ENCODE results near the gene TADA1. TPM values are rescaled to one million over a fixed set of nuclear protein-coding genes. Genes with fewer than 3 reads are reported as not detected.
"Not testable (repeated sequence)": the region's sequence is repeated elsewhere in the genome, so short reads cannot be mapped to it uniquely, and the experiment has no call there.

The TADA1 gene
- polyA plus RNA-seq, 1 donor: 13.5 TPM

DNA sequence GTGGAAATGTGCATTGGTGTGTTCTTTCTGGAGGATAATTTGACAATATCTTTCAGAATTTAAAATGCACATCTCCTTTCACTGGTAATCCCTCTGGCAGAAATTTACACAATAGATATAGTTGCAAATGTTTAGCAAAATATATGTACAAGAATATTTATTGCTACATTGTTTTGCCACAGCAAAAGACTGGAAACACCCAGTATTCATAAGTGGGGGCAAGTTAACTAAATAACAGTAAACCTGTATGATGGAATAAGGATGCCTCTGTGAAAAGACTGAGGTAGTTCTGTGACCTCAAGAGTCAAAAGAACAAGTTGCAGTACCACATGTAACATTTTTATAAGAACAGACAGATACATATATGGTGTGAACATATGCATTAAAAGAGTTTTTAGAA is 13.7 kb upstream of the TADA1 start:
- DNase-seq: no peak

DNA sequence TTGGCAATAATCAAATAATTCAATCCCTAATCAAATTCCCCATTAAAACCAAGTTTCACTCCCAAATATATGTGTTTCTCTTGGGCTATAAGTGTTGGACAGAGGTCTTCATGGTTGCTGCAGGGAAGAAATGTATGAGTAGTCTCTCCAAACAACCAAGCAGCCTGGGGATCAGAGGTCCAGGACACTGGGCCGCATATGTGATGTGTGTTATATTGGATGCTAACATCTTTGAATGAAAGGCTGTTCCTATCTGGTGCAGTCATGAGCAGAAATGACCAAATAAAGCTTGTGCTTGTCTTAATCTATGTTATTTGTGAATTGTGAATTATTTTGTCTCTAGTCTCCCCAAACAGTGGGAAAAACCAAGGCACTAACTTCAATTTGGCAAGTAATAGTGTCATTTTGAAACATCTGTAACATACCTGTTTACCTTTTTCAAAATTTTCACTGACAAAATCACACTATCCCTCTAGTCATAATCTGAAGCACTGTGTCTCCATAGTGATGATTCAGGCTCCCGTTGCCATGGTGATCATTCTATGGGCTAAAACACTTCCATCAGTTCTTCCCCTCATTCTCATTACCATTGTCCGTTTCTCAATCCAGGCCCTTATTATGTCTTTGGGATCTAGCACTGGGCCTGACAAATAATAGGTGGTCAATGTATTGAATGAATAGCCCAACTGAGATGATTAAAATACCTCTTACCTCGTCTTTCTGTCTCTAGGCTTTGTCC is 12.5 kb upstream of the TADA1 start:
- no peak for DNase-seq

DNA sequence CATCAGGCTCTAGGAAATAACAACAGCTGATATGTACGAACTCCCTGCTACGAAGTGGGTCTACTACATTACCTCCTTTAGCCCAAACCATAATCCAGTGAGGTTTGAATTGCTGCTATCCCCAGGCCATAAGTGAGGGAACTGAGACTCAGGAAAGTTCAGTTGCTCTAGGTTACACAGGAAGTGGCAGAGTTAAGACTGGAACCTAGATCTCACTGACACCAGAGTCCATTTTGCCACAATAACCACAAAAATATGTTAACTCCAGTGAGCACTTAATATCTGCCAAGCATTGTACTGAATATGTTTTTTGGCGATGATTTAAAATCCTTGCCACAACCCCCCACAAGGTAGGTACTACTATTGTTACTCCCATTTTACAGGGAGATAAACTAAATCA is 8.9 kb upstream of the TADA1 start:
- DNase-seq: no peak

DNA sequence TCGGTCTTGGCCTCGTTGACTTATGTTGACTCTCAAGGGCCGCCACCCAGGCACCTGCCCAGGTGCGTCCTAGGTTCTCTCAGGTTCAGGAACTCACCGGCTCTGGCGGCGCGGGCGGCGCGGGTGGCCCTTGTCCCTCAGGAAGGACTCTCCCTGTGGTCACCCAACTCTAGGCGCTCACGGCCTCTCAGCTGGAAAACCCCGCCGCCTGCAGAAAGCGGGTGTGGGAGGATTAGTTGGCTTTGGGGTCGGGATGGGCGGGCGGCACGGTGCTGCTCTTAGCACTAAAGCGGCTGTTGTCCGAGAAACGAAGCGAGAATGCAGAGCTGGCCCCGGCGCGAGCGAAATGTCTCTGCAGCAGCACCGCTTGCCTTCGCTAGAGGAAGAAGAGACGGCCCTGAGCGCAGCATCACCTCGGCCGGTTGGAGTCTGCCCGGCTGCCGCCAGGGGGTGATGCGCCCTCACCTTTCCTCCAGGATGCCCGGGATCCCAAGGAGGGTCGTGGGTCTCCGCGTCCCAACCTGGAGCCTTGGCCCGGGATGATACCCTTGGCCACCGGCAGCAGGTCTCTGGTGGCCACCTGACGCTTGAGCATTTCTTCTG is 8.1 kb upstream of the TADA1 start:
- peak; percentile 45 for DNase-seq

GRCh38 chr1:166882893-166883292 is 6.8 kb upstream of the TADA1 start:
- no peak for DNase-seq

DNA sequence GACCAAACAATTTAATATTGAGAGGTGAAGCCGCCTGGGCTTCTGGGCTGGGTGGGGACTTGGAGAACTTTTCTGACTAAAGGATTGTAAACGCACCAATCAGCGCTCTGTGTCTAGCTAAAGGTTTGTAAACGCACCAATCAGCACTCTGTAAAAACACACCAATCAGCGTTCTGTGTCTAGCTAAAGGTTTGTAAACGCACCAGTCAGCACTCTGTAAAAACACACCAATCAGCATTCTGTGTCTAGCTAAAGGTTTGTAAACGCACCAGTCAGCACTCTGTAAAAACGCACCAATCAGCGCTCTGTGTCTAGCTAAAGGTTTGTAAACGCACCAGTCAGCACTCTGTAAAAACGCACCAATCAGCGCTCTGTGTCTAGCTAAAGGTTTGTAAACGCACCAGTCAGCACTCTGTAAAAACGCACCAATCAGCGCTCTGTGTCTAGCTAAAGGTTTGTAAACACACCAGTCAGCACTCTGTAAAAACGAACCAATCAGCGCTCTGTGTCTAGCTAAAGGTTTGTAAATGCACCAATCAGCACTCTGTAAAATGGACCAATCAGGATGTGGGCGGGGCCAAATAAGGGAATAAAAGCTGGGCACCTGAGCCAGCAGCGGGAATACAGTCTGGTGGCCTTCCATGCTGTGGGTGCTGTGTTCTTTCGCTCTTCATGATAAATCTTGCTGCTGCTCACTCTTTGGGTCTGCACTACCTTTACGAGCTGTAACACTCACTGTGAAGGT is 2.3 kb upstream of the TADA1 start:
- not testable (repeated sequence) for DNase-seq

DNA sequence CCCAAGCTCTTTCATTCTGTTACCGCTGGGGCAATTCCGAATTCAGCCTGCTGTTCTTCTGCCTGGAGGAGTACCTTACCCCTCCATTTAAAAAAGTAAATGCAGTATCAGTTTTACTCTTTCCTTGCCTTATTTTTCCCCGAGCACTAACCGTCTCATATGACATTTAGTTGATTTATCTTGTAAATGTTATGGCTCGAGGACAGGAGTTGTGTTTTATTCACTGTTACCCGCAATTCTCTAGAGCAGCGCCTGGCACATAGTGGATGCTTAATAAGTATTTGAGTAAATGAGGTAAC is 425 bp upstream of the TADA1 start:
- DNase-seq: no peak

- DNase-seq: no peak
Measured at GRCh38 chr1:166875302-166875733, 746 bp downstream of the TADA1 start.

DNA sequence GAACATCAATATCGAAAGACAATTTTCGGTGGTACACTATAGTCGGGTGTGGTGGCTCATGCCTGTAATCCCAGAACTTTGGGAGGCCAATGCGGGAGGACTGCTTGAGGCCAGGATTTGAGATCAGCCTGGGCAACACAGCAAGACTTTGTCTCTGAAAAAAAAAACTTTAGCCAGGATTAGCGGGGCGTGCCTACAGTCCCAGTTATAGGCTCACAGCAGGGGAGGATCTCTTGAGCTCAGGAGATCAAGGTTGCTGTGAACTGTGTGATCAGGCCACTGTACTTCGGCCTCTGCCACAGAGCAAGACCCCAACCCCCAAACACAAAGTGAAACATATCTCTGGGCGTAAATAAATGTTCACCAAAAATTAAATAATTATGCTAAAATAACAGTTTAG is 1.6 kb downstream of the TADA1 start:
- no peak for DNase-seq

GRCh38 chr1:166870584-166870983 is 5.5 kb downstream of the TADA1 start:
- no peak for DNase-seq

GRCh38 chr1:166869318-166870099 is 6.6 kb downstream of the TADA1 start:
- no peak for DNase-seq

DNA sequence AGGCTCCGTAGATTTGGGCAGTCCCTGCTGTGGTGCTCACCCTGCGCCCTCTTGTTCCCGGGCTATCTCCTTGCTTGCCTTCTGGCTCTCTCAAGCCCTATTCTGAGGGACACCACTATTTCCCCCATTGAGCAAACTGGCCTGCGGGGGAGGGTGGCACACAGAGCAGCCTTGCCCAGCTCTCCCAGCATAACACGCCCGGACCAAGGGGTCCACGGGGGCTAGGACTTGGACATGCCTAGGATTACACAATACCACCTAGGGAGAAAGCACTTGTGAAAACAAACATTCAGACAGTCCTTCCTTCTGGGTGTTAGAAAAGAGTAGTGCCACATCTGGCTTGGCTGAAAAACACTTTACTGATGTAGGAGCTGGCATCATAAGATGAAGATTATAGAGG is 7.4 kb downstream of the TADA1 start:
- DNase-seq: no peak

GRCh38 chr1:166865926-166866325 is 10.1 kb downstream of the TADA1 start:
- DNase-seq: no peak

- no peak for DNase-seq
Measured at GRCh38 chr1:166859597-166859996, 16.5 kb downstream of the TADA1 start.

DNA sequence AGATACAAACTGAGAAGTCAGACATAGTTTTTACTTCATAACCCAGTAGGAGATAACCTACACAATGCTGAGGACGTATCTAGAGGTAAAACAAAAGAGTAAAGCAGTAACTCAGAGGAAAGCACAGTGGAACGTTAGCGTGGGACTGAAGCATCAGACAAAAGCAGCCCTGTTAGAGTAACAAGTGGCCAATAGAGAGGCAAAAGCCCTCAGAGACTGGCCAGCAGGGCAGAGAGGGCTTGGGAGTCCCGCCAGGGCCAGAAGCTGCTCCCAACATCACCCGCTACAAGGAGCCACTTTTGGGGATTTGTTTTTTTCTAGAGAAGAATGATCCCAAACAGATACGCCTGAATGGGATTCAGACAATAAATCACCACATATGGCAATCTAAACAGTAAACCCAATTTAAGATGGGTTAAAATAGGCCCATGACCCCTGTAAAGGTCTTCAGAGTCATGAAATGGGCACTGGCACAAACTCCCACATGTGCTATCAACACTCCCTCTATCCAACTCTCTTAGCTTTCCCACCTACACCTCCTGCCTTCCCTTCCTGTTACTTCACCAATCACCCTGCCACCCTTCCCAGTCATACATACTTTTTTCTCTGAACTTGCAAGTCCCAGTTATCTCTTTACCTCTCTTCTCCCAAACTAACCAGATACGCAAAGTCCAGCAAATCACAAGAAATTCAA is 17.2 kb downstream of the TADA1 start:
- no peak for DNase-seq

DNA sequence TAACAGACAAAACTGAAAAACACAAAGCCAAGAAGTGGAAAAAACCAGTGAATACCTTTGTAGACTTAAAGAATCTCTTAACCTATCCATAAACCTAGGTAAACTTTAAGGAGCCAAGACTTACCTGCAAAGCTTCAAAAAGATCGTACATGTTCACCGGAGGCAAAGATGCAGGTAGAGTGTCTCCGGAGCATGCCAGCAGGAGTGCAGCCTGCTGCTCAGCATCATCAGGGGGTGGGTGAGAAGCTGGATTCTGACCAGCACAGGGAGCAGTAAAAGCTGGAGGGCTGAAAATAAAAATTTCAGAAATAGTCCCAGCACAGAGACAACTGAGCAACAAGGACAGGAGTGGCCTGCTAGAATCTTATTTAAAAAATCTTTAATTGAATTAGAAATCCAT is 18.1 kb downstream of the TADA1 start:
- DNase-seq: no peak

- DNase-seq: no peak
Measured at GRCh38 chr1:166855558-166855957, 20.5 kb downstream of the TADA1 start.

DNA sequence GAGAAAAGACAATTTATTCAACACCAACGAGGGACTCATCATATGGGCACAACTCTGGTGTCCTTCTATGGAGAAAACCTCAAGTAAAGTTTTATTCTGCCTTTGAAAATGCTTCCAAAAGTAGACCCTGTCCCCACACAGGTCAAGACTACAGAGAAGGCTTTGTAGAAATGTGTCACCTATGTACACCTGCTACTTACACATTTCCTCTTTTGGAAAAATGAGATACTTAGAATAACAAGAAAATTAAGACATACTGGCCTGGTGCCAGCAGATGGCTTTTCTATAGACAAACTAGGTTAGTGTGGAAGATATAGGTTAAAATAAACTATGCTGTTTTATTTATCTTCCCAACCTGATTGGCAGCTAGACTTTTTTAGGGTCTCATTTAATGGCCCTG is 23.1 kb downstream of the TADA1 start:
- DNase-seq: no peak

GRCh38 chr1:166849135-166849534 is 26.9 kb downstream of the TADA1 start:
- no peak for DNase-seq

DNA sequence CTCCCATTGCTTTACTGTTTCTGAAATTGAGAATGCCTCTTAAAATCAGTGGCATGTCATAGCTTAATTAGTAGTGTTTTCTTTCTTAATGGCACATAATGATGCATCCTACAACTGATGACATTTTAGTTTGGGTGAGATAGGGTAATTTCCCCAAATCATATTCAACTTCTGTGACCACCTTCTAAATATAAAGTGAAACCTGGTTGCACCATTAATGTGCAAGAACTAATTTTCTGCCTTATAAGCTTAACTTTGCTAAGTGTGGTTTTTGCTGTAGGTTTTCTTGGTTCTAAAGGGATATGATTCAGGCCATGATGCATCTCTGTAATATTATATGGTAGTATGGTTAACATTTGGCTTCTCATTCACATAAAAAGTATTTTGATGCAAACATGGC is 27.9 kb downstream of the TADA1 start:
- DNase-seq: no peak

- no peak for DNase-seq
Measured at GRCh38 chr1:166844791-166845190, 31.3 kb downstream of the TADA1 start.

- peak; percentile 13 for DNase-seq
Measured at GRCh38 chr1:166843769-166844596, 32.1 kb downstream of the TADA1 start.

Data from hindlimb muscle (tissue), 1 donor.